Motor neuron (in vitro differentiated cells): ENCODE results near the gene PRKCA. TPM values are rescaled to one million over a fixed set of nuclear protein-coding genes. Genes with fewer than 3 reads are reported as not detected.

Source experiments
- ATAC-seq, 8 experiments: fragments of 200-7000 bp; cut with Tn5 transposase; replicated peaks in 6 of 8; 2 replicates each; pipeline ENCODE4 v1.8.0; 2021; ENCODE audit warnings: mild to moderate bottlenecking in 8 of 8, moderate library complexity in 8 of 8
- H3K27ac ChIP-seq, 2 donors: fragments of 250-450 bp; sonication (Bioruptor Pico); 2 replicates each; pipeline ENCODE4 v1.9.0; 2021; ENCODE audit warnings: antibody characterized with exemption in 2 of 2, mild to moderate bottlenecking in 2 of 2, moderate library complexity in 1 of 2
- H3K4me1 ChIP-seq, 2 donors: fragments of 250-450 bp; sonication (Bioruptor Pico); replicated peaks in 1 of 2; 2 replicates each; pipeline ENCODE4 v1.6.1; 2021; ENCODE audit warnings: antibody characterized with exemption in 2 of 2, mild to moderate bottlenecking in 2 of 2, moderate library complexity in 1 of 2
- H3K4me3 ChIP-seq, 5 donors: fragments of 250-450 bp; sonication (Bioruptor Pico); 2 replicates each; pipeline ENCODE4 v1.9.0; 2021; ENCODE audit warnings: antibody characterized with exemption in 5 of 5, mild to moderate bottlenecking in 5 of 5, moderate library complexity in 4 of 5
- whole genome bisulfite sequencing, 10 experiments: fragments of 450-650 bp; shearing (Covaris generic); methylation state at CpG; one replicate each; pipeline ENCODE4 v1.0.0; 2022; 5-methylcytosine and 5-hydroxymethylcytosine counted together
- in situ Hi-C, 9 experiments: fragments of 400-800 bp; cut with MboI; loops; one replicate each; pipeline ENCODE4 v1.15.0; 2021; ENCODE audit warnings: low sequenced_read_pairs in 9 of 9, low pct_unique_long_range_greater_than_20kb in 2 of 9; ENCODE audit not compliant: unreplicated experiment in 9 of 9
- total RNA-seq, 8 experiments: library from RNA; unstranded; fragments of 300-600 nt; gene quantifications; 2 replicates each; pipeline versions ENCODE4 v1.2.3 to v1.2.4, GENCODE V29; 2022

Gene PRKCA
- total RNA-seq, 8 experiments from 2014 or later = 5.6 to 38.8 (median 8.7) TPM

GRCh38 chr17:66727634-66728570 lies 425.5 kb downstream of the PRKCA start:
- in situ Hi-C loops = loop anchor here in 6 of 9 experiments (5.0 to 25.0 kb wide), 5 partner anchors 159 to 184 kb away; no protein-coding TSS in a partner anchor
- WGBS, 10 experiments = 0 to 100% (median 70%) methylated on average over 1 to 8 of the region's 17 CpGs; no CpG with 5 or more reads in 4 of the 10 experiments
- peak; percentile 24 to 91 (median 80) for ATAC-seq
- Histone ChIP-seq H3K27ac (no peak overlapping the region), H3K4me3 (no peak overlapping the region), H3K4me1 (peaks cover 27 to 31% of the 10 kb centered on the region in 2 donors)

GRCh38 chr17:66730461-66730923 lies 428.1 kb downstream of the PRKCA start:
- in situ Hi-C loops = loop anchor here in 3 of 9 experiments (25.0 kb wide), 2 partner anchors 157 to 182 kb away; no protein-coding TSS in a partner anchor

GRCh38 chr17:66733759-66734158 lies 431.3 kb downstream of the PRKCA start:
- no peak overlapping the region for H3K27ac ChIP-seq
- in situ Hi-C loops = loop anchor here in 3 of 9 experiments (25.0 kb wide), 2 partner anchors 154 to 179 kb away; no protein-coding TSS in a partner anchor

More at GRCh38 chr17:66730461-66730923, 428.1 kb downstream of the PRKCA start:
- 58 to 100% (median 79%) methylated on average over 1 to 6 of the region's 7 CpGs; no CpG with 5 or more reads in 4 of the 10 experiments for WGBS, 10 experiments
- Histone ChIP-seq H3K4me3 (no peak overlapping the region), H3K4me1 (peaks cover 8 to 12% of the 10 kb centered on the region in 2 donors), H3K27ac (no peak overlapping the region)
- ATAC-seq = peak in 6 of 8 experiments; percentile 10 to 83 (median 47)

DNA sequence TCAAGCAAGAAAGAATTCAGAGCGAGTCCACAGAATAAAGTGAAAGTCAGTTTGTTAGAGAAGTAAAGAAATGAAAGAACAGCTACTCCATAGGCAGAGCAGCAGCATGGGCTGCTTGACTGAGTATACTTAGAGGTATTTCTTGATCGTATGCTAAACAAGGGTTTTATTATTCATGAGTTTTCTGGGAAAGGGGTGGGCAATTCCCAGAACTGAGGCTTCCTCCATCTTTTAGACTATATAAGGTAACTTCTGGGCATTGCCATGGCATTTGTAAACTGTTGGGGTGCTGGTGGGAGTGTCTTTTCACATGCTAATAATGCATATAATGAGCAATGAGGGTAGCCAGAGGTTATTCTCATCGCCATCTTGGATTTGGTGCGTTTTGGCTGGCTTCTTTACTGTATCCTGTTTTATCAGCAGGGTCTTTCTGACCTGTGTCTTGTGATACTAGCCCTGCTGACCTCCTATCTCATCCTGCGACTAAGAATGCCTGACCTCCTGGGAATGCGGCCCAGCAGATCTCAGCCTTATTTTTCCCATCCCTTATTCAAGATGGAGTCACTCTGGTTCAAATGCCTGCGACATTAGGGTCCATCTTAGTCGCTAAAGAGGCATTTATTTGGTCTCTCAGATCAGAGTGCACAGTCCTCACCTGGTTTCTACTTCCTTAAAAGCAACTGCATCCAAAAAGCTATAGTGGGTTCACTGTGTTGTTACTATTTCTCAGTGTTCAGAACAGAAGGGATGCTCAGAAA lies 432.0 kb downstream of the PRKCA start:
- Histone ChIP-seq H3K4me3 (no peak overlapping the region), H3K27ac (no peak overlapping the region), H3K4me1 (peaks cover 6 to 11% of the 10 kb centered on the region in 2 donors)
- ATAC-seq = peak in 4 of 8 experiments; percentile 7 to 61 (median 15)
- in situ Hi-C loops = loop anchor here in 3 of 9 experiments (25.0 kb wide), 2 partner anchors 153 to 178 kb away; no protein-coding TSS in a partner anchor
- 62 to 100% (median 76%) methylated on average over 1 to 8 of the region's 8 CpGs for WGBS, 10 experiments

More at GRCh38 chr17:66733759-66734158, 431.3 kb downstream of the PRKCA start:
- H3K4me1 ChIP-seq = peaks cover 6 to 11% of the 10 kb centered on the region in 2 donors
- H3K4me3 ChIP-seq = no peak overlapping the region
- no peak for ATAC-seq
- 85 to 100% (median 100%) methylated on average over 1 to 2 of the region's 2 CpGs; no CpG with 5 or more reads in 4 of the 10 experiments for WGBS, 10 experiments

- ATAC-seq = peak in 7 of 8 experiments; percentile 85 to 100 (median 99)
- Histone ChIP-seq H3K27ac (no peak overlapping the region), H3K4me1 (peaks cover 6 to 20% of the 10 kb centered on the region in 2 donors), H3K4me3 (no peak overlapping the region)
- in situ Hi-C loops = loop anchor here in 3 of 9 experiments (25.0 kb wide), 2 partner anchors 150 to 175 kb away; no protein-coding TSS in a partner anchor
- 17 to 60% (median 48%) methylated on average over 1 to 12 of the region's 12 CpGs; no CpG with 5 or more reads in 4 of the 10 experiments for WGBS, 10 experiments
Observed at GRCh38 chr17:66737524-66737923, 435.1 kb downstream of the PRKCA start.

DNA sequence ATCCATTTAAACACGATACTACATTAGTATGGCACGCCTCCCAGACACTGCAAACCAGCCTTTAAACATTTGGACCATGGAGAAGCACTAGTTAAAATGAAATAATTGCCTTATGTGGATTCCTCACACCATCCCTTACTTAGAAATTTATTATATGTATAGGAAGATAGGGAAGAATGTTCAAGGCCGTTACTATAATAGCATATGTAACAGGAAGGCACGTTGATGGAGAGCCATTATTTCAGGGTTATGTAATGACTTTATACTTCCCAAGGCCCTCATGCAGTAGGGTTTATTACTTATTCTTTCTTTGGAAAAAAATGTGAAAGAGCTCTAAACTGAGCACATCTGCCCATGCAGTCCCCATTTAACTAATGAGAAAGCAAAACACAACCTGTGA lies 435.9 kb downstream of the PRKCA start:
- no peak for ATAC-seq
- Histone ChIP-seq H3K4me1 (peaks cover 6 to 20% of the 10 kb centered on the region in 2 donors), H3K27ac (no peak overlapping the region), H3K4me3 (no peak overlapping the region)
- in situ Hi-C loops = loop anchor here in 3 of 9 experiments (25.0 kb wide), 2 partner anchors 149 to 174 kb away; no protein-coding TSS in a partner anchor
- 58 to 100% (median 72%) methylated on average over 1 to 4 of the region's 4 CpGs; no CpG with 5 or more reads in 2 of the 10 experiments for WGBS, 10 experiments

GRCh38 chr17:66739553-66739952 lies 437.1 kb downstream of the PRKCA start:
- in situ Hi-C loops = loop anchor here in 3 of 9 experiments (25.0 kb wide), 2 partner anchors 148 to 173 kb away; no protein-coding TSS in a partner anchor
- no peak for ATAC-seq
- 75 to 100% (median 100%) methylated on average over 1 to 2 of the region's 8 CpGs; no CpG with 5 or more reads in 5 of the 10 experiments for WGBS, 10 experiments

DNA sequence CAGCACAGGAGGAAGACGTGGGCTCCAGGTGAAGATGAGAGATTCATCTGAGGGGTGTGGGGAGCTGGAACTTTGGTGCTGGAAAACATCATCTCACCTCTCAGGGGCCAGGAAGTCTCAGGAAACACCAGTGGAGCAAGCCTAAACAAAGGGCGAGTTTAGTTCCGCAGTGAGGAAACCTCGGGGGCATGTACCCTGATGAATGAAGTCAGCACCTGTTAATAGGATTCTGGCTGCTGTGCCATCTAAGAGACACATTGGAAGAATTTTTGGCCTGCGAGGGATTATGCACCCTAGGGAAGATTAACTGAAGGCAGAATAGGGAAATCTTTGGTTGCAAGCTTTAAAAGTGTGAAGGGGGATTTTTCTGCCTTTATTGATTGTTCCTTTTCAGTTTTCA lies 437.8 kb downstream of the PRKCA start:
- 83 to 100% (median 93%) methylated on average over 1 to 4 of the region's 5 CpGs; no CpG with 5 or more reads in 3 of the 10 experiments for WGBS, 10 experiments
- in situ Hi-C loops = loop anchor here in 3 of 9 experiments (25.0 kb wide), 2 partner anchors 147 to 172 kb away; no protein-coding TSS in a partner anchor
- ATAC-seq = no peak

More at GRCh38 chr17:66739553-66739952, 437.1 kb downstream of the PRKCA start:
- Histone ChIP-seq H3K27ac (no peak overlapping the region), H3K4me3 (no peak overlapping the region), H3K4me1 (peaks cover 6 to 20% of the 10 kb centered on the region in 2 donors)

DNA sequence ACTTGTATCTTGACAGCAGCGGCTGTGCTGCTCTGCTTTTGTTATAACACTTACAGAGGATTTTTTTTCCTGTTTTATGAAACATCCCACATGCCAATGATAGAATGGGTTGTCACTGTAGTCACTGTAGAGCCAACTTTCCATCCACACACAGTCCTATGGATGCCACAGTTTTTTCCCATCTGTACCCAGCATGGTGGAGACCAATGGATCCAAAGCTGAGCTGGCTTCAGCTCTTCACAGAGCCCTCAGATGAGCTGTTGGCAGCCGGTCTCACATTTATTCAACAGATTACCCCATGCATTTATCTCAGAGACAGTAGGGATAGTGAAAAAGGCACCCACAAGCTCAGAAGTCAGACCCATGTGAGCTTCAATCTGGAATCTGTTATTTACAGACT lies 441.1 kb downstream of the PRKCA start:
- no peak overlapping the region for H3K4me3 ChIP-seq
- in situ Hi-C loops = loop anchor here in 3 of 9 experiments (25.0 kb wide), 2 partner anchors 144 to 169 kb away; no protein-coding TSS in a partner anchor
- ATAC-seq = no peak
- WGBS, 10 experiments = 40 to 100% (median 95%) methylated on average over 1 to 2 of the region's 2 CpGs; no CpG with 5 or more reads in 6 of the 10 experiments
- H3K27ac ChIP-seq = no peak overlapping the region
- peaks cover 0 to 24% of the 10 kb centered on the region in 2 donors for H3K4me1 ChIP-seq

More for the DNA sequence above, 437.8 kb downstream of the PRKCA start:
- H3K4me1 ChIP-seq = peaks cover 6 to 20% of the 10 kb centered on the region in 2 donors
- H3K27ac ChIP-seq = no peak overlapping the region
- H3K4me3 ChIP-seq = no peak overlapping the region

GRCh38 chr17:66746736-66747135 lies 444.3 kb downstream of the PRKCA start:
- ATAC-seq = no peak
- in situ Hi-C loops = loop anchor here in 3 of 9 experiments (25.0 kb wide), 2 partner anchors 141 to 166 kb away; no protein-coding TSS in a partner anchor
- Histone ChIP-seq H3K4me3 (no peak overlapping the region), H3K4me1 (peaks cover 9 to 39% of the 10 kb centered on the region in 2 donors), H3K27ac (no peak overlapping the region)
- WGBS, 10 experiments = 44 to 100% (median 93%) methylated on average over 1 to 5 of the region's 5 CpGs; no CpG with 5 or more reads in 1 of the 10 experiments

DNA sequence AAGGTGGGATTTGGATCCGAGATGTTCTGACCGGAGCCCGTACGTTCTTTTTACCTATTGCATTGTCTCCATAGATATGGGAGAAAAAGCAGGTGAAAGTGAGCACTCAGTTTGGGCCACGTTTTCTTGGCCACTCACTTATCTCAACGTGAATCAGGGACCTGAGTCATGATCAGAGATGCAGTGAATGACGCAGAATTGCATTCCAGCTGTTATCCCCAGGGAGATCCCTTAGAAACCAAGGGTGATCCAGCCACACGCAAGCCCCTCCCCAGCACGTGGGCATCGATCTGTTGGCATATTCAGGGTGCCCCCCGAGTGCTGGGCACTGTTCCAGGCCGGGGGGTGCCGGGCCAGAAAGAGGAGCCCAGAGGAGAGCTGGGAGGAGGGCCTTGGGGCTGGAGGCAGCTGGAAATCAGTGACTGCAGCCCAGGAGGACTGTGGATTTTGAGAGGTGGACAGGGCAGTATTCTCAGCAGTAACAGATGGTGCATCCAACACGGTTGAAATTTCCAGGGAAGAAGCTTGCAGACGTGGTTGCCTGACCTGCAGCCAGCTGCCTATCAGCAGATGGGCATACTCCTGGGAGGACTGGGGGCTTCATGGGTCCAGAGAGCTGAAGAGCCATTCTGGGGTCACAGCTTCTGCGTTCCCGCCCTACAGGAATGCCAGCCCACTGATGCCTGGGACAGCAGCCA lies 445.3 kb downstream of the PRKCA start:
- peak in 6 of 8 experiments; percentile 25 to 69 (median 56) for ATAC-seq

More for the DNA sequence above, 445.3 kb downstream of the PRKCA start:
- whole genome bisulfite sequencing, 10 experiments = 6 to 100% (median 59%) methylated on average over 1 to 12 of the region's 17 CpGs; no CpG with 5 or more reads in 2 of the 10 experiments
- H3K4me3 ChIP-seq = no peak overlapping the region
- in situ Hi-C loops = loop anchor here in 3 of 9 experiments (25.0 kb wide), 2 partner anchors 140 to 165 kb away; no protein-coding TSS in a partner anchor
- no peak overlapping the region for H3K27ac ChIP-seq
- H3K4me1 ChIP-seq = peaks cover 9 to 34% of the 10 kb centered on the region in 2 donors
